ENCODE data around the gene DST. TPM values are rescaled to one million over a fixed set of nuclear protein-coding genes. Genes with fewer than 3 reads are reported as not detected.

The DST gene
- total RNA-seq, 1 experiment from 2014 or later = 144 TPM

GRCh38 chr6:56482525-56482924 is 160.2 kb downstream of the DST start:
- no TSS peak for BruUV-seq (replicated peaks)

More at GRCh38 chr6:56482525-56482924, 160.2 kb downstream of the DST start:
- H3K4me3 ChIP-seq (replicated peaks in 1 of 2; ENCODE audit: low read depth in 1 of 2, low read length in 2 of 2) = no peak overlapping the region
- no peaks in the 10 kb centered on the region for H3K9me3 ChIP-seq (ENCODE audit: control insufficient read depth in 1 of 2, insufficient read depth in 1 of 2, low read depth in 1 of 2, low read length in 2 of 2)
- H3K79me2 ChIP-seq (ENCODE audit: insufficient read depth, low read length) = no peaks in the 10 kb centered on the region
- H3K9me2 ChIP-seq (ENCODE audit: insufficient read depth) = no peaks in the 10 kb centered on the region
- RAD21 ChIA-PET (ENCODE audit: low non-redundant PET in 1 of 2, low total read pairs in 2 of 2, uncharacterized antibody in 2 of 2, unreplicated experiment in 2 of 2) = no interaction called here
- no peak overlapping the region for H3K27ac ChIP-seq (ENCODE audit: low read depth, low read length)
- POLR2A ChIA-PET = no interaction called here
- DNase-seq (ENCODE audit: low read depth, low spot score) = no peak
- no peak overlapping the region for H3K9ac ChIP-seq (ENCODE audit: low read length)
- H2AFZ ChIP-seq (ENCODE audit: low read depth, low read length, poor library complexity, severe bottlenecking) = no peak overlapping the region
- H3K36me3 ChIP-seq (ENCODE audit: control insufficient read depth in 1 of 2, insufficient read depth in 2 of 2, low read length in 2 of 2) = peaks cover 24 to 28% of the 10 kb centered on the region in 2 experiments; a peak in 3 of 4 replicates
- H3K4me1 ChIP-seq (ENCODE audit: control insufficient read depth in 1 of 2, insufficient read depth in 2 of 2, low read length in 2 of 2) = no peaks in the 10 kb centered on the region
- no peaks in the 10 kb centered on the region for H4K20me1 ChIP-seq (ENCODE audit: insufficient read depth)
- intact Hi-C loops (cut with micrococcal nuclease) = no loop called here
- TF ChIP-seq CBX3 (IDR thresholded peaks at IDR 0.05; ENCODE audit: low read depth) (no peak), JUND (IDR thresholded peaks at IDR 0.05) (no peak), ZBTB33 (IDR thresholded peaks at IDR 0.05; ENCODE audit: extremely low read depth, insufficient replicate concordance, low read length) (no peak), ZNF274 (IDR thresholded peaks at IDR 0.05; ENCODE audit: low read depth, low read length) (no peak), YY1 (IDR thresholded peaks at IDR 0.05; ENCODE audit: extremely low read depth, insufficient replicate concordance, low read depth, low read length) (no peak), SP1 (IDR thresholded peaks at IDR 0.05; ENCODE audit: low read depth) (no peak), TCF7L2 (IDR thresholded peaks at IDR 0.05; ENCODE audit: borderline replicate concordance, extremely low read depth, insufficient read depth, insufficient read length) (no peak), EZH2 (IDR thresholded peaks at IDR 0.05) (no peak), ZFX (IDR thresholded peaks at IDR 0.05) (no peak)
- TF ChIP-seq, protein P1, sequence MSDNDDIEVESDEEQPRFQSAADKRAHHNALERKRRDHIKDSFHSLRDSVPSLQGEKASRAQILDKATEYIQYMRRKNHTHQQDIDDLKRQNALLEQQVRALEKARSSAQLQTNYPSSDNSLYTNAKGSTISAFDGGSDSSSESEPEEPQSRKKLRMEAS (IDR thresholded peaks at IDR 0.05) = no peak
- TF ChIP-seq, protein P2, sequence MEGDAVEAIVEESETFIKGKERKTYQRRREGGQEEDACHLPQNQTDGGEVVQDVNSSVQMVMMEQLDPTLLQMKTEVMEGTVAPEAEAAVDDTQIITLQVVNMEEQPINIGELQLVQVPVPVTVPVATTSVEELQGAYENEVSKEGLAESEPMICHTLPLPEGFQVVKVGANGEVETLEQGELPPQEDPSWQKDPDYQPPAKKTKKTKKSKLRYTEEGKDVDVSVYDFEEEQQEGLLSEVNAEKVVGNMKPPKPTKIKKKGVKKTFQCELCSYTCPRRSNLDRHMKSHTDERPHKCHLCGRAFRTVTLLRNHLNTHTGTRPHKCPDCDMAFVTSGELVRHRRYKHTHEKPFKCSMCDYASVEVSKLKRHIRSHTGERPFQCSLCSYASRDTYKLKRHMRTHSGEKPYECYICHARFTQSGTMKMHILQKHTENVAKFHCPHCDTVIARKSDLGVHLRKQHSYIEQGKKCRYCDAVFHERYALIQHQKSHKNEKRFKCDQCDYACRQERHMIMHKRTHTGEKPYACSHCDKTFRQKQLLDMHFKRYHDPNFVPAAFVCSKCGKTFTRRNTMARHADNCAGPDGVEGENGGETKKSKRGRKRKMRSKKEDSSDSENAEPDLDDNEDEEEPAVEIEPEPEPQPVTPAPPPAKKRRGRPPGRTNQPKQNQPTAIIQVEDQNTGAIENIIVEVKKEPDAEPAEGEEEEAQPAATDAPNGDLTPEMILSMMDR (IDR thresholded peaks at IDR 0.05 in 2 of 3, conservative IDR thresholded peaks at IDR 0.05 in 1 of 3; ENCODE audit: borderline replicate concordance in 1 of 3, insufficient read depth in 1 of 3, low read depth in 2 of 3, low read length in 2 of 3) = no peak
- H3K27me3 ChIP-seq (ENCODE audit: insufficient read depth, low read length) = no peaks in the 10 kb centered on the region
- no peak overlapping the region for H3K4me2 ChIP-seq (ENCODE audit: low read length)
- CTCF ChIA-PET = no interaction called here
- ATAC-seq = no peak
